ENCODE data around the gene SLC6A18. TPM values are rescaled to one million over a fixed set of nuclear protein-coding genes. Genes with fewer than 3 reads are reported as not detected.

Gene SLC6A18
- total RNA-seq, 2 experiments from 2014 or later: not detected

GRCh38 chr5:1200495-1201326 lies 24.5 kb upstream of the SLC6A18 start:
- no peaks in the 10 kb centered on the region for H3K9me3 Mint-ChIP-seq (ENCODE audit: insufficient read depth)
- ChIA-PET CTCF (no interaction called here), POLR2A (interaction anchor here (0.6 kb wide), 1 partner anchor 144 kb away, joined by 4 read pairs; the partner anchor contains the start of gene CLPTM1L)
- DNase-seq (no peak), ATAC-seq (no peak)
- no peaks in the 10 kb centered on the region for H3K4me1 Mint-ChIP-seq (ENCODE audit: low read depth)
- H3K4me3 Mint-ChIP-seq: no peak overlapping the region
- no peak overlapping the region for H3K27ac Mint-ChIP-seq
- H3K27me3 Mint-ChIP-seq (ENCODE audit: low read depth): peaks cover 14% of the 10 kb centered on the region
- no peaks in the 10 kb centered on the region for H3K36me3 Mint-ChIP-seq (ENCODE audit: low read depth)

DNA sequence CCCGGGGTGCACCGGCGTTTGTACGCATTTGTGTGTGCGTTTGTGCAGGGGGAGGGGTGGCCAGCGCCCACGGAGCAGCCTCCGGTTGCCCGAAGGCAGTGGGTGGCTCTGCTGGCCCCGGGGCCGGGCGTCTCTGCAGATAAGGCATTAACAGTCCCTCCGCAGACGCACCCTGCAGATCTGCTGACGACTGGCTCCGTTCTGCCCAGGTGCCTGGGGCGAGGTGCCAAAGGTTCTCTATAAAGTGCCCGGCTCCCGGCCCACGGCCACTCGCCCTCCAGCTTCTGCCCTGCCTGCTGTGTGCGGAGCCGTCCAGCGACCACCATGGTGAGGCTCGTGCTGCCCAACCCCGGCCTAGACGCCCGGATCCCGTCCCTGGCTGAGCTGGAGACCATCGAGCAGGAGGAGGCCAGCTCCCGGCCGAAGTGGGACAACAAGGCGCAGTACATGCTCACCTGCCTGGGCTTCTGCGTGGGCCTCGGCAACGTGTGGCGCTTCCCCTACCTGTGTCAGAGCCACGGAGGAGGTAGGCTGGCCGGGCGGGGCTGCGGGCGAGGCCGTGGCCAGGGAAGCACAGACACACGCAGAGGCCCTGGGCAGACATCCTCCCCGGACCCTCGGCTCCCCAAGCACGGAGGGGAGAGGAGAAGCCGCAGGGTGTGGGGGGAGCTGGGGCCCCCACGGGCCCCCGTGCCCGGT lies 23.7 kb upstream of the SLC6A18 start, which contains the start of gene SLC6A19:
Gene SLC6A19 (plus strand): TSS at position 269 of the 699 bp plus-strand sequence. CDS start 56 bp downstream, at position 325.
- no peak for DNase-seq

GRCh38 chr5:1202026-1202797 lies 23.0 kb upstream of the SLC6A18 start:
- H3K9me3 Mint-ChIP-seq (ENCODE audit: insufficient read depth): no peaks in the 10 kb centered on the region
- CTCF ChIA-PET: no interaction called here
- ATAC-seq: no peak

More for the DNA sequence above, 23.7 kb upstream of the SLC6A18 start, which contains the start of gene SLC6A19:
- no peak within 1 kb of the TSS for H3K27ac Mint-ChIP-seq
- no peaks in the 10 kb centered on the region for H3K4me1 Mint-ChIP-seq (ENCODE audit: low read depth)
- H3K27me3 Mint-ChIP-seq (ENCODE audit: low read depth): peaks cover 16% of the 10 kb centered on the region
- no peaks in the 10 kb centered on the region for H3K36me3 Mint-ChIP-seq (ENCODE audit: low read depth)
- H3K4me3 Mint-ChIP-seq: no peak within 1 kb of the TSS
- POLR2A ChIA-PET: interaction anchor here (0.6 kb wide), 1 partner anchor 143 kb away, joined by 4 read pairs; the partner anchor contains the start of gene CLPTM1L
- CTCF ChIA-PET: no interaction called here
- no peak for ATAC-seq
- no peaks in the 10 kb centered on the region for H3K9me3 Mint-ChIP-seq (ENCODE audit: insufficient read depth)

GRCh38 chr5:1202798-1203185 lies 22.4 kb upstream of the SLC6A18 start:
- H3K4me3 Mint-ChIP-seq: no peak overlapping the region
- peaks cover 8% of the 10 kb centered on the region for H3K27me3 Mint-ChIP-seq (ENCODE audit: low read depth)
- no peaks in the 10 kb centered on the region for H3K36me3 Mint-ChIP-seq (ENCODE audit: low read depth)
- ChIA-PET POLR2A (no interaction called here), CTCF (no interaction called here)
- no peaks in the 10 kb centered on the region for H3K9me3 Mint-ChIP-seq (ENCODE audit: insufficient read depth)
- DNase-seq: no peak
- ATAC-seq: no peak
- no peaks in the 10 kb centered on the region for H3K4me1 Mint-ChIP-seq (ENCODE audit: low read depth)
- H3K27ac Mint-ChIP-seq: no peak overlapping the region

More at GRCh38 chr5:1202026-1202797, 23.0 kb upstream of the SLC6A18 start:
- H3K4me3 Mint-ChIP-seq: no peak overlapping the region
- POLR2A ChIA-PET: no interaction called here
- no peak for DNase-seq
- peaks cover 8% of the 10 kb centered on the region for H3K27me3 Mint-ChIP-seq (ENCODE audit: low read depth)
- no peaks in the 10 kb centered on the region for H3K36me3 Mint-ChIP-seq (ENCODE audit: low read depth)
- H3K4me1 Mint-ChIP-seq (ENCODE audit: low read depth): no peaks in the 10 kb centered on the region
- H3K27ac Mint-ChIP-seq: no peak overlapping the region

DNA sequence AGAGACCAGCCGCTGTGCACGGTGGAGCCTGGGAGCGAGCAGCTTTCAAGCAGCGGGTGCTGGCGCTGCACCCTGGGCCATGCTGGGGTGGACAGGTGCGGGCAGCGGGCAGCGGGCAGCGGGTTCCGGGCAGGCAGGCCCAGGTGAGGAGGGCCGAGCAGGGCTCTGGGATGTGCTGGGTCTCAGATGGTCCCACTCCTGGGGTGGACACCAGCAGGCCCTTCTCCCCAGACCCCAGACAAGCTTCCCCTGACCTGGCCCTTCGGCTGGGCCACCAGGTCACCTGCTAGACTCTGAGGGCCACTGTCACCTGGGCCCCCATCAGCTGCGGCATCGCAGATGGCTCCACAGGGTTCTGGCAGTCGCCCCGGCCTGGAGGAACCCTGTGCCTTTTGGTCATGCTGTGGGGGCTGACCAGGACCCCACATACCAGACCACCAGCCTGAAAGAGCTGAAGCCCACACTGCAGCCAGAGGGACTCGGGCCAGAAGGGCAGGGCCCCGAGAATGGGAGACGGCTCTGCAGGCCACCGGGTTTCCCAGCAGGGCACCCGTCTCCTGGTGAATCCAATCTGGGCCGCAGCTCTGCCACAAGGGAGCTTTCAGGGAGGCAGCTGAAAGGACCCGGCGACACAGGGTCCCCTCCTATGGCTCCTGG lies 21.7 kb upstream of the SLC6A18 start:
- Mint-ChIP-seq H3K4me3 (no peak overlapping the region), H3K36me3 (ENCODE audit: low read depth) (no peaks in the 10 kb centered on the region), H3K4me1 (ENCODE audit: low read depth) (no peaks in the 10 kb centered on the region), H3K27ac (no peak overlapping the region), H3K27me3 (ENCODE audit: low read depth) (peaks cover 8% of the 10 kb centered on the region), H3K9me3 (ENCODE audit: insufficient read depth) (no peaks in the 10 kb centered on the region)
- DNase-seq: no peak
- POLR2A ChIA-PET: no interaction called here
- CTCF ChIA-PET: no interaction called here
- no peak for ATAC-seq

GRCh38 chr5:1203968-1204692 lies 21.1 kb upstream of the SLC6A18 start:
- H3K9me3 Mint-ChIP-seq (ENCODE audit: insufficient read depth): no peaks in the 10 kb centered on the region
- H3K36me3 Mint-ChIP-seq (ENCODE audit: low read depth): no peaks in the 10 kb centered on the region
- H3K4me3 Mint-ChIP-seq: no peak overlapping the region
- DNase-seq (no peak), ATAC-seq (no peak)
- no peaks in the 10 kb centered on the region for H3K4me1 Mint-ChIP-seq (ENCODE audit: low read depth)
- CTCF ChIA-PET: no interaction called here
- POLR2A ChIA-PET: no interaction called here
- H3K27ac Mint-ChIP-seq: no peak overlapping the region
- H3K27me3 Mint-ChIP-seq (ENCODE audit: low read depth): peaks cover 8% of the 10 kb centered on the region

- H3K4me3 Mint-ChIP-seq: no peak overlapping the region
- no peaks in the 10 kb centered on the region for H3K4me1 Mint-ChIP-seq (ENCODE audit: low read depth)
- peaks cover 8% of the 10 kb centered on the region for H3K27me3 Mint-ChIP-seq (ENCODE audit: low read depth)
- ATAC-seq (no peak), DNase-seq (no peak)
- H3K36me3 Mint-ChIP-seq (ENCODE audit: low read depth): no peaks in the 10 kb centered on the region
- H3K9me3 Mint-ChIP-seq (ENCODE audit: insufficient read depth): no peaks in the 10 kb centered on the region
- POLR2A ChIA-PET: no interaction called here
- H3K27ac Mint-ChIP-seq: no peak overlapping the region
- CTCF ChIA-PET: no interaction called here
Observed at GRCh38 chr5:1204693-1205242, 20.4 kb upstream of the SLC6A18 start.

DNA sequence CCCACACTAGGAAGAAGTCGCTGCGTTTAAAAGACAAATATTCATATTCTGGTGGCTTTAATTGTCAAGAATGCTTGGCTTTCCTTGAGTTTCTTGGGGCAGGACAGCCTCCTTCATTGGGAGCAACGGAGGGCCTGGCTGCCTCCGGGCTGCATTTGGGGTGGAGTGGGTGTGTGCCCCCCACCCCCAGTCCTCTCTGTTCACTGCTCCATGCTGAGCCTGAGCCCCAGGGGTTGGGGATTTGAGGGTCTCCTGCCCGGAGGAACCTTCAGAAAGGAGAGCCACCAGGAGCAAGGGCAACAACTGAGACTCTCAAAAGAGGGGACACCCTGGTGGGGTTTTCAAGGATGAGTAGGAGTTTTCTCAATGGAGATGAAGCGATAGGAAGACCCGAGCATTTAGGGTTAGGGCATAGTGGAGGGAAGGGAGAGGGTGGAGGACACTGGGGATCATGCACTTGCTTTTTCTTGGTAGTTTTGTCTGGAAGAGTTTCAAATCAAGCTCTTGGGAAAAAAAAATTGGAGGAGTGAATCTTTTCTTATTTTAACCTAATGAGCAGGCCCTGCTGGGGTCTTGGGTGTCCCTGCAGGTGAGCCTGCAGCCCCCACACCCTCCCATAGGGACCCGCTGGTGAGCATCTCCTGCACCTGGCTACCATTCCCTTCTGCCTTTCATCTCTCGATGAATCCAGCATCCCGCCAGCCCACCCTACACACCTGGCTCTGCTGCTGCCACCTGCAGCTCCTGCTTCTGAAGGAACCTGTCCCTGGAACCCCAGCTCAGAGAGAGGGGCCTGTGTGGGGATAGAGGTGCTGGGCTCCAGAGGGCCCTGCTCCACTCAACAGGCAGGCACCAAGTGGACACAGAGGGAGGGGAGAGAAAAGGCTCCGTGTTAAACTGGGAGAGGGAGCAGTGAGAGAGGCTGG lies 19.7 kb upstream of the SLC6A18 start:
- no peak for ATAC-seq
- no peak for DNase-seq
- H3K27ac Mint-ChIP-seq: no peak overlapping the region
- peaks cover 8% of the 10 kb centered on the region for H3K27me3 Mint-ChIP-seq (ENCODE audit: low read depth)
- H3K36me3 Mint-ChIP-seq (ENCODE audit: low read depth): no peaks in the 10 kb centered on the region
- no peak overlapping the region for H3K4me3 Mint-ChIP-seq
- H3K9me3 Mint-ChIP-seq (ENCODE audit: insufficient read depth): no peaks in the 10 kb centered on the region
- ChIA-PET POLR2A (interaction anchor here (0.6 kb wide), 1 partner anchor 121 kb away, joined by 3 read pairs; no protein-coding TSS in a partner anchor), CTCF (no interaction called here)
- H3K4me1 Mint-ChIP-seq (ENCODE audit: low read depth): no peaks in the 10 kb centered on the region

DNA sequence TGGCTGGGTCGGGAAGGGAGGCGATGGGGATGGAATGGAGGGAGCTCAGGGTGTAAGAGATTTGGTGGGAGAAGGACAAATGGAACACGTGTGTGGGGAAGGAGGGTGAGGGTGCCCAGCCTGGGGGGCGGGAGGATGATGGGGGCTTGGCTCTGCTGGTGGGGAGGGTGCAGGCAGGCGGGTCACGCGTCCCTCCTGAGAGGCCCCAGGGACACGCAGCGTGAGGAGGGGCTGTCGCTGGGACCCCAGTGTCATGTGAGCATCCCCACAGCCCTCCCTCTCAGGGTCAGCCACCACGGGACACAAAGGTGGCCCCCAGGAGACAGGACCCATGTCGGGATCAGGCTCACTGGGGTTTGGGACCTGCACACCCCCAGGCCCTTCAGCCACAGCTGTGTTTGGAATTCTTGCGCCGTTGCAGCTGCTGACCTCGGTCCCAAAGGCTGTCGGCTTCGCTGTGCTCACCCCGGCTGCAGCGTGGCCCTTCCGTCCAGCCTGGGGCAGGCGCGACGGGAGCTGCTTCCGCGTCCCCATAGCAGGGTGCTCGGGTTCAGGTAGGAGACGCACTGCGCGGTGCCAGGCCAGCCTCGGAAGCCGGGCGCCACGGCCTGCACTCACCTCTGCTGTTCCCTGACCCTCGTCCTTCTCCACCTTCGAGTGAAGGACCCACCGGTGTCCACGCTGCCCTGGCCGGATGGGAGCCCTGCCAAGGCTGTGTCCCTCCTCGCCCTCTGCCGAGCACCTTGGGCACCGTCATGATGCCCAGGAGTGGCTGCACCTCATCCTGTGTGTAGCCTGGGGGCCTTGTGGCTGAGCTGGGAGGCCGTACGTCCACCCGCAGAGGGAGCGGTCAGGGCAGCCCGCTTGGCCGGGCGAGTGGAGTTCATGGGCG lies 18.4 kb upstream of the SLC6A18 start:
- Mint-ChIP-seq H3K27ac (no peak overlapping the region), H3K36me3 (ENCODE audit: low read depth) (no peaks in the 10 kb centered on the region), H3K9me3 (ENCODE audit: insufficient read depth) (no peaks in the 10 kb centered on the region), H3K27me3 (ENCODE audit: low read depth) (peaks cover 8% of the 10 kb centered on the region), H3K4me1 (ENCODE audit: low read depth) (no peaks in the 10 kb centered on the region), H3K4me3 (no peak overlapping the region)
- ChIA-PET CTCF (no interaction called here), POLR2A (no interaction called here)
- DNase-seq: no peak
- ATAC-seq: no peak

Data from activated CD8-positive, alpha-beta T cell treated with anti-CD3 and anti-CD28 coated beads, Interleukin-2, amount 10 ng/mL, durations not matched to agents 7 days and 5 days (primary cell).